ENCODE measurements around the gene TNKS1BP1. TPM values are rescaled to one million over a fixed set of nuclear protein-coding genes. Genes with fewer than 3 reads are reported as not detected.
A peak's percentile ranks its signal among the peaks of the same experiment; 100 is the strongest.
"Not testable (repeated sequence)": the region's sequence is repeated elsewhere in the genome, so short reads cannot be mapped to it uniquely, and the experiment has no call there.

The TNKS1BP1 gene
- total RNA-seq, 1 experiment from 2014 or later = 120 TPM

GRCh38 chr11:57340039-57340615 is 15.4 kb upstream of the TNKS1BP1 start:
- Histone ChIP-seq H3K4me3 (ENCODE audit: low read depth, low read length) (no peak overlapping the region), H3K36me3 (ENCODE audit: control insufficient read depth, insufficient read depth, low read length) (no peaks in the 10 kb centered on the region), H3K27me3 (replicated peaks; ENCODE audit: control insufficient read depth, insufficient read depth, low read length) (no peaks in the 10 kb centered on the region), H3K4me1 (0 out of 2 replicates have a peak, but pooled peaks cover 6% of the 10 kb centered on the region), H3K9me3 (no peaks in the 10 kb centered on the region)
- DNase-seq = peak in 1 of 2 experiments; percentile 48
- BruUV-seq (replicated peaks) = no TSS peak
- Mint-ChIP-seq H3K27ac (ENCODE audit: unreplicated experiment) (no peak overlapping the region), H3K36me3 (ENCODE audit: insufficient read depth, unreplicated experiment) (peaks cover under 1% of the 10 kb centered on the region), H3K4me1 (ENCODE audit: low read depth, unreplicated experiment) (peaks cover 20% of the 10 kb centered on the region), H3K27me3 (ENCODE audit: insufficient read depth, unreplicated experiment) (no peaks in the 10 kb centered on the region), H3K4me3 (ENCODE audit: unreplicated experiment) (no peak overlapping the region), H3K9me3 (ENCODE audit: unreplicated experiment) (no peaks in the 10 kb centered on the region)
- CTCF ChIA-PET = interaction anchor here (0.8 kb wide), 1 partner anchor 15 kb away, joined by 5 read pairs; the partner anchor contains the start of gene TNKS1BP1
- intact Hi-C loops (cut with micrococcal nuclease; ENCODE audit: unreplicated experiment) = loop anchor here (5.0 to 10.0 kb wide), 2 partner anchors 208 to 1185 kb away; no protein-coding TSS in a partner anchor
- POLR2A ChIA-PET = no interaction called here
- peak in 1 of 2 experiments; percentile 54 for TF ChIP-seq CTCF (IDR thresholded peaks at IDR 0.05; ENCODE audit: insufficient read depth in 1 of 2, low read depth in 1 of 2, low read length in 1 of 2, severe bottlenecking in 1 of 2, unreplicated experiment in 1 of 2)

GRCh38 chr11:57339328-57339727 is 14.6 kb upstream of the TNKS1BP1 start:
- ChIA-PET POLR2A (no interaction called here), CTCF (interaction anchor here (0.6 kb wide), 1 partner anchor 316 kb away, joined by 3 read pairs; no protein-coding TSS in a partner anchor)
- BruUV-seq (replicated peaks) = no TSS peak
- Histone ChIP-seq H3K4me1 (peaks cover 12% of the 10 kb centered on the region), H3K9me3 (no peaks in the 10 kb centered on the region), H3K4me3 (ENCODE audit: low read depth, low read length) (no peak overlapping the region), H3K27me3 (replicated peaks; ENCODE audit: control insufficient read depth, insufficient read depth, low read length) (no peaks in the 10 kb centered on the region), H3K36me3 (ENCODE audit: control insufficient read depth, insufficient read depth, low read length) (no peaks in the 10 kb centered on the region)
- Mint-ChIP-seq H3K4me1 (ENCODE audit: low read depth, unreplicated experiment) (peaks cover 26% of the 10 kb centered on the region), H3K36me3 (ENCODE audit: insufficient read depth, unreplicated experiment) (peaks cover 9% of the 10 kb centered on the region), H3K27me3 (ENCODE audit: insufficient read depth, unreplicated experiment) (no peaks in the 10 kb centered on the region), H3K9me3 (ENCODE audit: unreplicated experiment) (no peaks in the 10 kb centered on the region), H3K4me3 (ENCODE audit: unreplicated experiment) (no peak overlapping the region), H3K27ac (ENCODE audit: unreplicated experiment) (no peak overlapping the region)
- no peak for DNase-seq
- no peak for TF ChIP-seq CTCF (IDR thresholded peaks at IDR 0.05; ENCODE audit: insufficient read depth in 1 of 2, low read depth in 1 of 2, low read length in 1 of 2, severe bottlenecking in 1 of 2, unreplicated experiment in 1 of 2)
- intact Hi-C loops (cut with micrococcal nuclease; ENCODE audit: unreplicated experiment) = no loop called here

GRCh38 chr11:57338142-57338541 is 13.4 kb upstream of the TNKS1BP1 start, which contains the start of gene P2RX3:
Gene P2RX3, plus strand, starts transcription at chr11:57338352. Its CDS starts 199 bp downstream, at chr11:57338551.
- Histone ChIP-seq H3K4me3 (ENCODE audit: low read depth, low read length) (no peak within 1 kb of the TSS), H3K4me1 (peaks cover 16% of the 10 kb centered on the region), H3K27me3 (replicated peaks; ENCODE audit: control insufficient read depth, insufficient read depth, low read length) (no peaks in the 10 kb centered on the region), H3K9me3 (no peaks in the 10 kb centered on the region), H3K36me3 (ENCODE audit: control insufficient read depth, insufficient read depth, low read length) (no peaks in the 10 kb centered on the region)
- TF ChIP-seq CTCF (IDR thresholded peaks at IDR 0.05; ENCODE audit: insufficient read depth in 1 of 2, low read depth in 1 of 2, low read length in 1 of 2, severe bottlenecking in 1 of 2, unreplicated experiment in 1 of 2) = no peak
- ChIA-PET POLR2A (no interaction called here), CTCF (interaction anchor here (0.8 kb wide), 1 partner anchor 13 kb away, joined by 3 read pairs; the partner anchor contains the start of gene TNKS1BP1)
- intact Hi-C loops (cut with micrococcal nuclease; ENCODE audit: unreplicated experiment) = no loop called here
- DNase-seq = no peak
- peaks cover 26% of the 10 kb centered on the region for H3K4me1 Mint-ChIP-seq (ENCODE audit: low read depth, unreplicated experiment)
- no peaks in the 10 kb centered on the region for H3K9me3 Mint-ChIP-seq (ENCODE audit: unreplicated experiment)
- H3K27ac Mint-ChIP-seq (ENCODE audit: unreplicated experiment) = no peak within 1 kb of the TSS
- peaks cover 21% of the 10 kb centered on the region for H3K36me3 Mint-ChIP-seq (ENCODE audit: insufficient read depth, unreplicated experiment)
- H3K27me3 Mint-ChIP-seq (ENCODE audit: insufficient read depth, unreplicated experiment) = no peaks in the 10 kb centered on the region
- no peak within 1 kb of the TSS for H3K4me3 Mint-ChIP-seq (ENCODE audit: unreplicated experiment)
- no TSS peak for BruUV-seq (replicated peaks)

GRCh38 chr11:57336856-57337255 is 12.1 kb upstream of the TNKS1BP1 start:
- CTCF ChIA-PET = interaction anchor here (1.4 kb wide), 1 partner anchor 88 kb away, joined by 6 read pairs; no protein-coding TSS in a partner anchor
- H3K9me3 Mint-ChIP-seq (ENCODE audit: unreplicated experiment); POLR2A ChIA-PET; H3K4me3 Mint-ChIP-seq (ENCODE audit: unreplicated experiment); DNase-seq; H3K27me3 Mint-ChIP-seq (ENCODE audit: insufficient read depth, unreplicated experiment); BruUV-seq (replicated peaks); H3K27ac Mint-ChIP-seq (ENCODE audit: unreplicated experiment); H3K4me3 ChIP-seq (ENCODE audit: low read depth, low read length); H3K27me3 ChIP-seq (replicated peaks; ENCODE audit: control insufficient read depth, insufficient read depth, low read length); H3K36me3 ChIP-seq (ENCODE audit: control insufficient read depth, insufficient read depth, low read length); intact Hi-C loops (cut with micrococcal nuclease; ENCODE audit: unreplicated experiment); H3K9me3 ChIP-seq: not testable (repeated sequence)
- Mint-ChIP-seq H3K36me3 (ENCODE audit: insufficient read depth, unreplicated experiment) (peaks cover 31% of the 10 kb centered on the region), H3K4me1 (ENCODE audit: low read depth, unreplicated experiment) (peaks cover 26% of the 10 kb centered on the region)
- peaks cover 16% of the 10 kb centered on the region for H3K4me1 ChIP-seq

Measured in Caco-2 (cell line).